ENCODE data around the gene CREBBP.

The CREBBP gene

DNA sequence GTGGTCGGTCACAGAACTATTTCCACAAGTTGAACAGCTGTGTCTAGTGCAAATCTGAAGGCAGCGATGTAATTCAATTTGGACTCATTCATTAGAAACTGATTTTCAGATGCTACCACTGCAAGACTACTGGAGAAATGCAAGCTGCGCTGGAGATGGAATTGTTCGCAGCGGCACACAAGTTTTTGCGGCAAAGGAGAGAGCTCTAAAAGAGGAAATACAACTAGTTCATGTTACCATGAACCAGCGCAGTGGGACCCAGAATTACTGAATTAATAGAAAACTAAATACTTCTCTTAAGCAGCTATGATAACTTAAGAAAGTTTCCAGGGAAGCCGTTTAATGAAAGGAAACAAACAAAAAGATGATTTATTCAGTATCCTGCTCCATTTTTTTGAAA, 1.9 kb downstream of the CREBBP start:
- TF ChIP-seq CTCF (IDR thresholded peaks at IDR 0.05; ENCODE audit: low read depth, low read length) = no peak
- no peak for DNase-seq
- Histone ChIP-seq H3K9me3 (ENCODE audit: severe bottlenecking) (no peaks in the 10 kb centered on the region), H3K27me3 (ENCODE audit: insufficient read depth, low read depth, severe bottlenecking) (no peaks in the 10 kb centered on the region), H3K36me3 (peaks cover 34% of the 10 kb centered on the region), H3K4me3 (ENCODE audit: low read depth, low read length) (peak overlapping the region; percentile 55), H3K27ac (no peak overlapping the region)

DNA sequence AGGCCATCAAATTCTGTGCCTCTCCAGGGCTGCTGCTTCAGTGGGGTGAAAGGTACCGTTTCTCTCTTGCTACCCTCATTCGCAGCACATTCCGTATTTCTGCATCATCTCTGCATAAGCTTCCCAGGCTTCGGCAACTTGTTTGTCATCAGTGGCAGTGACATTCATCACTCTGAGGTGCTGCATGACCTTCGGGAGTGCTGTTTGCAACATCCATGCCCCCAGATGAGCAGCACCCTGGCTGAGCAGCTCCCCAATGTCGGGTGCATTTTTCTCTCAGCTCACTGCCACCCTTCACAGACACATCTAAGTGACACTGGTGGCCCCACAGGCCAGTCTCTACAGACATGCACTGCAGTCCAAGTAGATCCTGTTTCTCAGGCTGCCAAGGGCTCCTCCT, 3.8 kb downstream of the CREBBP start:
- no peaks in the 10 kb centered on the region for H3K27me3 ChIP-seq (ENCODE audit: insufficient read depth, low read depth, severe bottlenecking)
- no peak for TF ChIP-seq CTCF (IDR thresholded peaks at IDR 0.05; ENCODE audit: low read depth, low read length)
- DNase-seq = no peak
- no peak overlapping the region for H3K4me3 ChIP-seq (ENCODE audit: low read depth, low read length)
- no peaks in the 10 kb centered on the region for H3K9me3 ChIP-seq (ENCODE audit: severe bottlenecking)
- no peak overlapping the region for H3K27ac ChIP-seq
- H3K36me3 ChIP-seq = peaks cover 37% of the 10 kb centered on the region

DNA sequence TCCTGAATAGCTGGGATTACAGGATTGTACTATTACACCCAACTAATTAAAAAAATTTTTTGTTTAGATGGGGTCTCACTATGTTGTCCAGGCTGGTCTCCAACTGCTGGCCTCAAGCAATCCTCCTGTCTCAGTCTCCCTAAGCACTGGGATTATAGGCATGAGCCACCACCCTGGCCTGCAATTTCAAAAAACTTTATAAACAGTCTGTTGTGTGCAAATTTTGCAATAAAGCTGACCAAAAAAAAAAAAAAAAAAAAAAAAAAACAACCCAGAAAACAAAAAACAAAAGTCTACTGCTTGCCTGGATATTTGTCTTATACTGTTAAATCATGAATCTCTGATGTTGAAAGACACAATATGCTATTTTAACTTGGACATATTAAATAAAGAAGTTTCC, 4.4 kb downstream of the CREBBP start:
- Histone ChIP-seq H3K9me3 (ENCODE audit: severe bottlenecking) (no peaks in the 10 kb centered on the region), H3K27me3 (ENCODE audit: insufficient read depth, low read depth, severe bottlenecking) (no peaks in the 10 kb centered on the region), H3K4me3 (ENCODE audit: low read depth, low read length) (no peak overlapping the region), H3K27ac (no peak overlapping the region), H3K36me3 (peaks cover 37% of the 10 kb centered on the region)
- no peak for TF ChIP-seq CTCF (IDR thresholded peaks at IDR 0.05; ENCODE audit: low read depth, low read length)
- DNase-seq = no peak

DNA sequence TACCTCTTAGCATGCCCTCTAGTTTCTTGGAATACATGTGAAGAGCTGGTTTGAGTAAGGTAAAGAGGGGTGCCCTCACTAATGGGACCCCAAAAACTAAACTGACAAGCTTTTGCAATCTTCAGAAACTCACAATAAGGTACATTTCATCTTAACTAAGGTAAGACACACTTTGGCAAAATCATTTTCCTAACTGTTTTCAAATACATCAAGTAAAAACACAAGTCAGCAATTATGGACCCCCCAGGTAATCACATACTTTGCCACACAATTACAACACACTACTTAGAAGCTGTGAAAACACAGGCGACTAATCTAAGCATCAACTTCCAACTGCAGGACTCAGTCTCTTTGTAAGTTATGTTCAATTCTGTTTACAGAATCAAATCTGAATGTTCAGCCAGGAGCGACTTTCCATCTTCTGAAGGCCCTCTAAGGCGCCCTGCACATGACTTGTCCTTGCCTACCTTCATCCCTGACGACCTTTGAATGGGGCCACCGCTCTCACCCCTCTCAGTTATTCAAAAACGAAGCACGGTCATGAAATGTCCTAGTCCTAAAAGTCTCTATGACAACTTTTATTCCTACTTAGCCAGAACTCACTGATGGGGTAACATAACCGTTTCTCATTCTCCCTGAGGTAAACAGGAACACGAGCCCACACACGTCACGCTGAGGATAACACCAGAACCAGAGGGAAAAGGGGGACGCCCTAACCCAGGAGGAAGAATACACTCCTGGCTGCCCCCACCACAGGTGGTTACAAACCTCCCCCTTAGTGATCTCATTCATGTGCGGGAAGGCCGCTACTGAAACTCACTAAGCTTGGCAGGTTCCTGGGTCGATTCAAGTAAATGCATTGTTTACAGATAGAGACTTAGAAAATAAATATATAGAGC, 5.5 kb downstream of the CREBBP start:
- Histone ChIP-seq H3K4me3 (ENCODE audit: low read depth, low read length) (no peak overlapping the region), H3K27ac (no peak overlapping the region), H3K9me3 (ENCODE audit: severe bottlenecking) (no peaks in the 10 kb centered on the region), H3K36me3 (peaks cover 37% of the 10 kb centered on the region), H3K27me3 (ENCODE audit: insufficient read depth, low read depth, severe bottlenecking) (no peaks in the 10 kb centered on the region)
- no peak for DNase-seq
- no peak for TF ChIP-seq CTCF (IDR thresholded peaks at IDR 0.05; ENCODE audit: low read depth, low read length)

DNA sequence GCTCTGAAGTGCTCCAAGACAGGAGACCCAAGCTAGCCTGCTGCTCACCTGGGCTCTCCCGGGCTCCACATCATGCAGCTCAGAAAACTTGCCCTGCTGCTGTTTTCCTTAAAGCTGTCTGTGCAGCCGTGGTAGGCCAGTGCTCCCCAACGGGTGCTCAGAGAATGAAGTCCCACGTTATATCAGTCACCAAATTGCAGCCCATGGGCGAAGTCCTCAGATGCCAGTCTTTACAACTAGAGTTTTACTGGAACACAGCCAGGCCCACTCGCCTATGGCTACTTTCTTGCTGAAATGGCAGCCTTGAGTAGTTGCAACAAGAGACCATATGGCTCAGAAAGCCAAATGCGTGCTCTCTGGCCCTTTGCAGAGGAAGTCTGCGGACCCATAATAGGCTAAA, 6.3 kb downstream of the CREBBP start:
- no peaks in the 10 kb centered on the region for H3K27me3 ChIP-seq (ENCODE audit: insufficient read depth, low read depth, severe bottlenecking)
- H3K36me3 ChIP-seq = peaks cover 35% of the 10 kb centered on the region
- no peak overlapping the region for H3K27ac ChIP-seq
- TF ChIP-seq CTCF (IDR thresholded peaks at IDR 0.05; ENCODE audit: low read depth, low read length) = no peak
- H3K4me3 ChIP-seq (ENCODE audit: low read depth, low read length) = no peak overlapping the region
- DNase-seq = no peak
- H3K9me3 ChIP-seq (ENCODE audit: severe bottlenecking) = no peaks in the 10 kb centered on the region

All from WERI-Rb-1 (cell line).